RWPE2 (cell line): ENCODE measurements around the gene STAT5A.

ENCODE experiments used
- ATAC-seq: fragments of 200-7000 bp; cut with Tn5 transposase; 3 replicates; pipeline ENCODE4 v1.9.1; 2021; ENCODE audit warnings: low read depth
- DNase-seq: peaks from one replicate; pipeline ENCODE4 v3.0.0-alpha.2; 2020; ENCODE audit warnings: low spot score
- H3K27ac ChIP-seq: fragments of 450-650 bp; 2 replicates; pipeline ENCODE4 v1.5.1; 2017; ENCODE audit warnings: mild to moderate bottlenecking; ENCODE audit not compliant: poor library complexity, severe bottlenecking
- H3K27me3 ChIP-seq: fragments of 250-450 bp; sonication (Bioruptor Pico); 2 replicates; pipeline ENCODE4 v1.5.1; 2021; ENCODE audit warnings: mild to moderate bottlenecking, moderate library complexity; ENCODE audit not compliant: insufficient read depth, poor library complexity, severe bottlenecking
- H3K36me3 ChIP-seq: fragments of 250-450 bp; sonication (Bioruptor Pico); 2 replicates; pipeline ENCODE4 v1.5.1; 2020; ENCODE audit warnings: low read depth, mild to moderate bottlenecking, moderate library complexity
- H3K4me1 ChIP-seq: fragments of 250-450 bp; sonication (Bioruptor Pico); 2 replicates; pipeline ENCODE4 v1.5.1; 2021; ENCODE audit warnings: mild to moderate bottlenecking, moderate library complexity; ENCODE audit not compliant: insufficient read depth, poor library complexity, severe bottlenecking
- H3K4me3 ChIP-seq: fragments of 250-450 bp; sonication (Bioruptor Pico); 2 replicates; pipeline ENCODE4 v1.5.1; 2021; ENCODE audit warnings: mild to moderate bottlenecking, moderate library complexity; ENCODE audit not compliant: severe bottlenecking
- H3K9me3 ChIP-seq: fragments of 250-450 bp; sonication (Bioruptor Pico); 2 replicates; pipeline ENCODE4 v1.5.1; 2021; ENCODE audit warnings: mild to moderate bottlenecking, moderate library complexity; ENCODE audit not compliant: severe bottlenecking
- TF ChIP-seq, protein P1 (sequence below): fragments of 450-650 bp; IDR thresholded peaks from one replicate; pipeline ENCODE4 v1.5.1; 2017; ENCODE audit warnings: mild to moderate bottlenecking, moderate library complexity; ENCODE audit not compliant: poor library complexity, severe bottlenecking

STAT5A gene

DNA sequence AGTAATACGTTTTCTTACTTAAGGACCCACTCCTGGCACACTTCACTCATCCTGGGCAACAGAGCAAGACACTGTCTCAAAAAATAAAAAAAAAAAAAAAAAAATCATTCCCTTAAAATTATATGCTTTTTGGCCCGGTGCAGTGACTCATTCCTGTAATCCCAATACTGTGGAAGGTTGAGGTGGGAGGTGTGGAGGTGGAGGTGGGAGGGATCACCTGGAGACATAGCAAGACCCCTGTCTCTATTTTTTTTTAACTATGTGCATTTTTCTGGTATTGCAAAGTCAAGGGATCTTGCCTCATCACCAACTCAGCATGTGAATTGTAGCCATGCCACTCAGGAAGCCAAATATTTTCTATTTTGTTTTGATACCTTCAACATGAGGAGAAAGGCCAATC is 21.8 kb upstream of the STAT5A start:
- no peak overlapping the region for H3K4me3 ChIP-seq
- no peaks in the 10 kb centered on the region for H3K9me3 ChIP-seq
- no peaks in the 10 kb centered on the region for H3K36me3 ChIP-seq
- no peaks in the 10 kb centered on the region for H3K27me3 ChIP-seq
- no peaks in the 10 kb centered on the region for H3K4me1 ChIP-seq
- H3K27ac ChIP-seq, result no peak overlapping the region
- TF ChIP-seq, protein P1, sequence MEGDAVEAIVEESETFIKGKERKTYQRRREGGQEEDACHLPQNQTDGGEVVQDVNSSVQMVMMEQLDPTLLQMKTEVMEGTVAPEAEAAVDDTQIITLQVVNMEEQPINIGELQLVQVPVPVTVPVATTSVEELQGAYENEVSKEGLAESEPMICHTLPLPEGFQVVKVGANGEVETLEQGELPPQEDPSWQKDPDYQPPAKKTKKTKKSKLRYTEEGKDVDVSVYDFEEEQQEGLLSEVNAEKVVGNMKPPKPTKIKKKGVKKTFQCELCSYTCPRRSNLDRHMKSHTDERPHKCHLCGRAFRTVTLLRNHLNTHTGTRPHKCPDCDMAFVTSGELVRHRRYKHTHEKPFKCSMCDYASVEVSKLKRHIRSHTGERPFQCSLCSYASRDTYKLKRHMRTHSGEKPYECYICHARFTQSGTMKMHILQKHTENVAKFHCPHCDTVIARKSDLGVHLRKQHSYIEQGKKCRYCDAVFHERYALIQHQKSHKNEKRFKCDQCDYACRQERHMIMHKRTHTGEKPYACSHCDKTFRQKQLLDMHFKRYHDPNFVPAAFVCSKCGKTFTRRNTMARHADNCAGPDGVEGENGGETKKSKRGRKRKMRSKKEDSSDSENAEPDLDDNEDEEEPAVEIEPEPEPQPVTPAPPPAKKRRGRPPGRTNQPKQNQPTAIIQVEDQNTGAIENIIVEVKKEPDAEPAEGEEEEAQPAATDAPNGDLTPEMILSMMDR, result no peak
- DNase-seq, result no peak
- no peak for ATAC-seq

DNA sequence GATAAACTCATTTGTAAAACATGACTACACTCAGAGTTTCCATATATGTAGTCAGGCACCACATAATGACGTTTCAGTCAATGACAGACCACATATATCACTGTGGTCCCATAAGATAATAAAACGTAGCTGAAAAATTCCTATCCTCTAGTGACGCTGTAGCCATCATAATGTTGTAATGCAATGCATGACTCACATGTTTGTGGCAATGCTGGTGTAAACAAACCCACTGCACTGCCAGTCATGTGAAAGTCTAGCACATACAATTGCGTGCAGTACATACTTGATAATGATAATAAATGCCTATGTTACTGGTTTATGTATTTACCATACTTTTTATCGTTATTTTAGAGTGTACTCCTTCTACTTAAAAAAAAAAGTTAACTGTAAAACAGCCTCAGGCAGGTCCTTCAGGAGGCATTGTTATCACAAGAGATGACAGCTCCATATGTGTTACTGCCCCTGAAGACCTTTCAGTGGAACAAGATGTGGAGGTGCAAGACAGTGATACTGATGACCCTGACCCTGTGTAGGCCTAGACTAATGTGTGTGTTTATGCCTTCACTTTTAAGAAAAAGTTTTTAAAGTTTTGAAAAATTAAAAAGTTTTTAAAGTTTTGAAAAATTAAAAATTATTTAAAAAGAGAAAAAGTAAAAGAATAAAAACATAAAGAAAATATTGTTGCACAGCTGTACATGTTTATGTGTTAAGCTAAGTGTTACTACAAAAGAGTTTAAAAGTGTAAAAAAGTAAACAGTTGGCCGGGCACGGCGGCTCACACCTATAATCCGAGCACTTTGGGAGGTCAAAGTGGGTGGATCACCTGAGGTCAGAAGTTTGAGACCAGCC is 21.2 kb upstream of the STAT5A start:
- Histone ChIP-seq H3K4me1 (no peaks in the 10 kb centered on the region), H3K4me3 (no peak overlapping the region), H3K36me3 (no peaks in the 10 kb centered on the region), H3K27me3 (no peaks in the 10 kb centered on the region), H3K9me3 (no peaks in the 10 kb centered on the region), H3K27ac (no peak overlapping the region)
- TF ChIP-seq, protein P1, result no peak
- ATAC-seq, result peak; percentile 65
- DNase-seq, result no peak

DNA sequence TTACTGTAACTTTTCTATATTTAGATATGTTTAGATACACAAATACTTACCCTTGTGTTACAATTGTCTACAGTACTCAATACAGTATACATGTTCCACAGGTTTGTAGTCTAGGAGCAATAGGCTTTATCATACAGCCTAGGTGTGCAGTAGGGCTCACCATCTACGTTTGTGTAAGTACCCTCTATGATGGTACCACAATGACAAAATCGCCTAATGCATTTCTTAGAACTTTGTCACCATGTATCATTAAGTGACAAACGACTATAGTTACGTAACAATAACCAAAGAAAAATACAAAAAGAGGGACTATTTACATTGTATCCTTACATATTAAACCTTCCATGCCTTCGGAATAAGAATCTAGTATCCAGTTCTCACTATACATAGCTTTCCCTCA is 20.1 kb upstream of the STAT5A start:
- TF ChIP-seq, protein P1, result no peak
- H3K27ac ChIP-seq, result no peak overlapping the region
- H3K9me3 ChIP-seq, result no peaks in the 10 kb centered on the region
- no peak overlapping the region for H3K4me3 ChIP-seq
- no peaks in the 10 kb centered on the region for H3K36me3 ChIP-seq
- H3K4me1 ChIP-seq, result no peaks in the 10 kb centered on the region
- ATAC-seq (no peak), DNase-seq (no peak)
- no peaks in the 10 kb centered on the region for H3K27me3 ChIP-seq

DNA sequence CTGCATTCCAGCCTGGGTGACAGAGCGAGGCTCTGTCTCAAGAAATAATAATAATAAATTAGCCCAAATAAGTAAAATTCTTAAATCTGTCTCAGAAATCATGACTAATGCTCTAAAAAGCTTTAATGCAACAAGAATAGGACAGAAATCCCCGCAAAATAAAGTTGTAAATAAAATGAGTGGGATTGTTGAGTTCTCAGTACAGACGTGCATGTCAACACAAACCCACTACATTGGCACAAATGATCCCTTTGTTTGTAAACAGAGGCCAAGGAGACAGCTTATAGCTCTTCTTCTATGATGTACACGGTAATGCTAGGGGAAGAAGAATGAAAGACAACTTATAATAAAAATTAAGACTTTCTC is 18.1 kb upstream of the STAT5A start:
- DNase-seq (no peak), ATAC-seq (no peak)
- TF ChIP-seq, protein P1, result no peak
- Histone ChIP-seq H3K9me3 (no peaks in the 10 kb centered on the region), H3K4me3 (no peak overlapping the region), H3K36me3 (no peaks in the 10 kb centered on the region), H3K27me3 (no peaks in the 10 kb centered on the region), H3K27ac (no peak overlapping the region), H3K4me1 (peaks cover 8% of the 10 kb centered on the region)

DNA sequence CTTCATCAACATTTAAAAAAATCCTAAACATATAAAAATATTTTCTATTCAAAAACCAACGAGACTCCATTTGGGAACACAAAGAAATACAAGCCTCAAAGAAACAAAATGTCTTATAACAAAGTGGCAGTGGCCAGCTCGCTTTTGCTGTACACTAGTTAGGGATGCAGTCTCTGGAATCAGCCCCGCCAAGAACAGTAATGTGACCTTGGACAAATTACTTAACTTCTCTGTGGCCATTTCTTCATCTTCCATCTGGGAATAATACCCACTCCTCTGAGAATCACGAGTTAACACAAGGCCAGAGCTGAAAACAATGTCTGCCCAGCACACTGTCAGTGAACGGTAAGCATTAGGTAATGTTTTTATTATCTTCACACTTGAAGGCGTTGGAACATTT is 17.7 kb upstream of the STAT5A start:
- no peak for ATAC-seq
- H3K27ac ChIP-seq, result no peak overlapping the region
- no peaks in the 10 kb centered on the region for H3K36me3 ChIP-seq
- TF ChIP-seq, protein P1, result no peak
- no peaks in the 10 kb centered on the region for H3K27me3 ChIP-seq
- H3K4me3 ChIP-seq, result no peak overlapping the region
- H3K9me3 ChIP-seq, result no peaks in the 10 kb centered on the region
- no peak for DNase-seq
- peaks cover 8% of the 10 kb centered on the region for H3K4me1 ChIP-seq
